K562 (cell line): Measurements from ENCODE around the gene LARP6. TPM values are rescaled to one million over a fixed set of nuclear protein-coding genes. Genes with fewer than 3 reads are reported as not detected.

ENCODE experiments used
- ATAC-seq: fragments of 200-7000 bp; cut with Tn5 transposase; 3 replicates; pipeline ENCODE4 v1.9.1; 2020; ENCODE audit warnings: moderate library complexity
- BruUV-seq: library from RNA; stranded (reverse); fragments of 400-500 nt; replicated peaks from 2 replicates; lab custom pipeline; 2021; lab: Mats Ljungman, UMichigan
- CTCF ChIA-PET: fragments of 300-600 bp; formaldehyde crosslinking; extraction: SDS; loops from one replicate; lab custom pipeline; 2021; ENCODE audit warnings: low intra/inter-chr PET ratio; lab: Yijun Ruan, JAX
- POLR2A ChIA-PET: fragments of 300-600, 350-650 bp; sonication (Branson Sonifier 250); formaldehyde crosslinking; extraction: SDS; loops from one replicate; lab custom pipeline; 2021; ENCODE audit warnings: antibody characterized with exemption, inconsistent platforms; lab: Yijun Ruan, JAX
- DNase-seq, 4 experiments: peaks; one replicate each; pipeline versions ENCODE4 v3.0.0 to v3.0.0-alpha.2; 2011 to 2018; ENCODE audit warnings: low spot score in 3 of 4, mixed read lengths in 3 of 4; ENCODE audit errors: extremely low read depth in 1 of 4
- FAIRE-seq: peaks from 2 replicates; lab custom pipeline; 2011; peaks lifted over from hg19 to GRCh38; lab: Jason Lieb, UNC
- H2AFZ ChIP-seq: 2 replicates; pipeline ENCODE4 v1.6.0; 2011; ENCODE audit warnings: low read depth, low read length, control low read depth, inconsistent platforms
- H3K27ac ChIP-seq: fragments of 200-600 bp; 3 replicates; pipeline ENCODE4 v1.8.0; 2011; ENCODE audit warnings: low read depth, mild to moderate bottlenecking, control low read depth, inconsistent platforms, low read length, moderate library complexity, mixed read lengths; ENCODE audit errors: extremely low read depth
- H3K27me3 ChIP-seq, 2 experiments: fragments of 300-600 bp in 1 of 2; 2 replicates in 1 of 2; 3 replicates in 1 of 2; pipeline versions ENCODE4 v1.6.0 to v1.8.0; 2011; ENCODE audit warnings: inconsistent platforms in 2 of 2, low read length in 2 of 2, mild to moderate bottlenecking in 1 of 2, mixed read lengths in 1 of 2, moderate library complexity in 1 of 2; ENCODE audit not compliant: control insufficient read depth in 2 of 2, insufficient read depth in 2 of 2
- H3K36me3 ChIP-seq: fragments of 300-600 bp; 3 replicates; pipeline ENCODE4 v1.8.0; 2011; ENCODE audit warnings: mild to moderate bottlenecking, low read length, inconsistent platforms; ENCODE audit not compliant: control insufficient read depth, insufficient read depth
- H3K4me1 ChIP-seq, 2 experiments: fragments of 200-600 bp in 1 of 2; replicated peaks in 1 of 2; 2 replicates in 1 of 2; 3 replicates in 1 of 2; pipeline versions ENCODE4 v1.5.1 to v1.8.0; 2011; ENCODE audit warnings: inconsistent platforms in 2 of 2, low read length in 2 of 2, mild to moderate bottlenecking in 1 of 2, mixed read lengths in 1 of 2, moderate library complexity in 1 of 2; ENCODE audit not compliant: control insufficient read depth in 2 of 2, insufficient read depth in 2 of 2
- H3K4me2 ChIP-seq: 2 replicates; pipeline ENCODE4 v1.6.1; 2011; ENCODE audit warnings: low read length, control low read depth, inconsistent platforms, mixed read lengths; ENCODE audit not compliant: insufficient read depth
- H3K4me3 ChIP-seq: fragments of 200-600 bp; sonication (generic), shearing (Covaris generic); 2 replicates; pipeline ENCODE4 v1.5.1; 2016; ENCODE audit warnings: control low read depth, inconsistent platforms
- H3K79me2 ChIP-seq: fragments of 200-600 bp; 3 replicates; pipeline ENCODE4 v1.8.0; 2011; ENCODE audit warnings: low read length, inconsistent platforms; ENCODE audit not compliant: control insufficient read depth, insufficient read depth
- H3K9ac ChIP-seq, 2 experiments: 2 replicates each; pipeline versions ENCODE4 v1.6.0 to v1.6.1; 2011; ENCODE audit warnings: low read depth in 2 of 2, low read length in 2 of 2, control low read depth in 1 of 2, inconsistent platforms in 1 of 2, mild to moderate bottlenecking in 1 of 2, mixed read lengths in 1 of 2; ENCODE audit not compliant: insufficient read depth in 1 of 2
- H3K9me1 ChIP-seq: one replicate; pipeline ENCODE4 v1.6.0; 2011; ENCODE audit warnings: inconsistent platforms, mild to moderate bottlenecking, low read length, moderate library complexity; ENCODE audit not compliant: control insufficient read depth, insufficient read depth
- H3K9me3 ChIP-seq: replicated peaks from 2 replicates; pipeline ENCODE4 v1.5.1; 2011; ENCODE audit warnings: low read depth, low read length, inconsistent platforms; ENCODE audit not compliant: control insufficient read depth, insufficient read depth
- H4K20me1 ChIP-seq: replicated peaks from 2 replicates; pipeline ENCODE4 v1.6.1; 2011; ENCODE audit warnings: low read length, inconsistent platforms, mixed read lengths; ENCODE audit not compliant: control insufficient read depth, insufficient read depth
- RERE ChIP-seq: sonication (generic); formaldehyde crosslinking; IDR thresholded peaks from 2 replicates; pipeline ENCODE4 v1.8.0; 2023; ENCODE audit warnings: missing genetic modification reagents, mild to moderate bottlenecking, borderline replicate concordance
- WGBS: fragments of 100-300 bp; shearing (Covaris generic); methylation state at CpG from one replicate; pipeline ENCODE4 v1.1.6; 2016; ENCODE audit warnings: low coverage, mixed read lengths; ENCODE audit not compliant: insufficient coverage; ENCODE audit errors: missing lambda C conversion rate; 5-methylcytosine and 5-hydroxymethylcytosine counted together
- in situ Hi-C: fragments of 300-500 bp; cut with MboI; formaldehyde crosslinking; loops from 4 replicates; pipeline ENCODE4 v1.15.0; 2018; ENCODE audit warnings: inconsistent platforms, mixed read lengths
- intact Hi-C: fragments of 100-400 bp; cut with micrococcal nuclease; formaldehyde crosslinking; loops from 2 replicates; pipeline ENCODE4 v1.14.2; 2022
- polyA plus RNA-seq, 8 experiments: library from polyadenylated mRNA; depleted of rRNA in 4 of 8; stranded (reverse) in 5 of 8; unstranded in 3 of 8; fragments of >200 nt; fragmentation: Nextera tagmentation in 2 of 8; fragmentation: Illumina TruSeq in 1 of 8; extraction: Ambion mirVana in 2 of 8; extraction: Trizol in 1 of 8; gene quantifications; 2 replicates each; pipeline versions ENCODE4 v1.2.1 to v1.2.3, GENCODE V29; 2011 to 2014; ENCODE audit warnings: inconsistent platforms in 1 of 8, missing spikeins in 1 of 8
- total RNA-seq, 7 experiments: library from RNA; depleted of rRNA in 6 of 7; stranded (reverse); fragments of >200 nt in 6 of 7; fragmentation: Illumina TruSeq in 2 of 7; extraction: Trizol in 2 of 7; gene quantifications; 2 replicates each; pipeline versions ENCODE4 v1.2.1 to v1.2.3, GENCODE V29; 2011 to 2021; ENCODE audit warnings: low replicate concordance in 1 of 7

Gene LARP6
- total and polyA plus RNA-seq, 9 of the 15 experiments (the other 6 are each of a cell fraction or from before 2014, with no cell fraction given), result not detected

DNA sequence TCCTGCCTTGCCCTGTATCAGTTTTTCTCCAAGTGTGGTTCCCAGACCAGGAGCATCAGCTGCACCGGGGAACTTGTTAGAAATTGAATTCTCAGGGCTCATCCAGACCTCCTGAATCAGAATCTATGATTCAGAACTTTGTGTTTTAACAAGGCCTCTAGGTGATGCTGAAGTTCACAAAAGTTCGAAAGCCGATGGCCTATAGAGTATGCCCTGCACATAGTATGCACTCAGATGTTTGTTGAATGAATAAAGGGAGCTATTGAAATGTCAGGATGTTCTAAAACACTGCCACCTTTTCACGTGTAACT lies 664 bp upstream of the LARP6 start:
- H3K27ac ChIP-seq, result no peak overlapping the region
- no peak overlapping the region for H2AFZ ChIP-seq
- no peaks in the 10 kb centered on the region for H3K9me3 ChIP-seq
- in situ Hi-C loops (no loop called here), intact Hi-C loops (no loop called here)
- peaks cover 2 to 8% of the 10 kb centered on the region in 2 experiments; a peak in 3 of 5 replicates for H3K27me3 ChIP-seq
- no peak for ATAC-seq
- 3% methylated on average over 4 of the region's 4 CpGs for WGBS
- no peaks in the 10 kb centered on the region; a peak in 1 of 5 replicates for H3K4me1 ChIP-seq
- no peak for FAIRE-seq
- H3K9ac ChIP-seq, result no peak overlapping the region
- no peaks in the 10 kb centered on the region for H3K79me2 ChIP-seq
- H3K9me1 ChIP-seq, result no peaks in the 10 kb centered on the region
- H4K20me1 ChIP-seq, result no peaks in the 10 kb centered on the region
- no peak overlapping the region for H3K4me2 ChIP-seq
- POLR2A ChIA-PET, result no interaction called here
- no peak overlapping the region for H3K4me3 ChIP-seq
- no peak for TF ChIP-seq RERE (CRISPR knock-in tag)
- TF ChIP-seq, all 486 proteins: peak for 0
- no TSS peak for BruUV-seq
- no peak for DNase-seq
- CTCF ChIA-PET, result no interaction called here
- H3K36me3 ChIP-seq, result no peaks in the 10 kb centered on the region
